Smooth muscle cell of the brain vasculature (primary cell): ENCODE data around the gene DNAJA4.

ENCODE experiments used
- DNase-seq: peaks from one replicate; pipeline ENCODE4 v3.0.0-alpha.2; 2012; ENCODE audit warnings: low read depth, low spot score

The DNAJA4 gene

DNA sequence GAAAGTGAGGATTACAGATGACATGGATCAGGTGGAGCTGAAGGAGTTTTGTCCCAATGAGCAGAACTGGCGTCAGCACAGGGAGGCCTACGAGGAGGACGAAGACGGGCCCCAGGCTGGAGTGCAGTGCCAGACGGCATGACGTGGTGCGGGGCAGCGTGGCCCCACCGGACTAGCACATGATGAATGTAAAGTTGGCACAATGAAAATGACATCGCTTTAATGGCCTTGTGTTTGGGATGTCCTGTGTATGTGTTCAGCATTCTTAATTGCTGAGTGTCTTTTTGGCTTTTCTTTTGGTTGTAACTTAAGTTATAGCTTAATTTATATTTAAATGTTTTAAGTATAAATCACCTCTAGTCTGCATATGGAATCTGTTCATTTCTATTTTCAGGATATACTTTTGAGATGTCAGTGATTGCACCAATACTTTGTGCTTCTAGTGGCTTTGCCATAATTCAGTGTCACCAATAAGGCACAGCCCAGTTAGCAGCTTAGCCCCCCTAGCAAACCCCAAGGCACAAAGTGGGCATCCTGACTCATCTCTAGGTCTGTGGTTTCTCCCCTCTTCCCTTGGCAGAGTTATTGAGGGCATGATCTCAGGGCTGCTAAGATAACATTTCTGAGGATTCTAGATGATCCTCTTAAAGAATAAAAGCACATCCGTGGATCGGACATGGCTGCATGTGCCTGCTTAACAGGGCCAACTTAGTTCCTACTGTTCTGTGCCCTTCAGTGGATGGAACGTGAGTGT, 16.1 kb downstream of the DNAJA4 start:
- no peak for DNase-seq

DNA sequence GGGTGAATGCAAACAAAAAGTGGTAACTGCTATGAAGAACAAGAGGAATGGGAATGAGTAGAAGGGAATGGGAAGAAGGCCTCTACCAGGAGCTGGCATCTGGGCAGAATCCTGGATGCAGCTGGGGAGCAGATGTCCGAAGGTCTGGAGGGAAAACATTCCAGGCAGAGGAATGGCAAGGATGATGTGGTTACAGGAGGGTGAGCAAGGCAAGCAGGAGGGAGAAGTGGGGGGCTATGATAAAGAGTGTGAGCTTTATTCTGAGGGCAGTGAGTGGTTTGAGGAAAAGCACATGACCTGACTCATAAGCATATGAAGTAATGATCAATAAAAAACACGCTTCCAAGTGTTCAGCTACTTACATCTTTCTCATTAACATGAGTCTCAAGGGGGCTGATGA, 18.0 kb downstream of the DNAJA4 start:
- no peak for DNase-seq

GRCh38 chr15:78284758-78285157, 20.4 kb downstream of the DNAJA4 start:
- no peak for DNase-seq

DNA sequence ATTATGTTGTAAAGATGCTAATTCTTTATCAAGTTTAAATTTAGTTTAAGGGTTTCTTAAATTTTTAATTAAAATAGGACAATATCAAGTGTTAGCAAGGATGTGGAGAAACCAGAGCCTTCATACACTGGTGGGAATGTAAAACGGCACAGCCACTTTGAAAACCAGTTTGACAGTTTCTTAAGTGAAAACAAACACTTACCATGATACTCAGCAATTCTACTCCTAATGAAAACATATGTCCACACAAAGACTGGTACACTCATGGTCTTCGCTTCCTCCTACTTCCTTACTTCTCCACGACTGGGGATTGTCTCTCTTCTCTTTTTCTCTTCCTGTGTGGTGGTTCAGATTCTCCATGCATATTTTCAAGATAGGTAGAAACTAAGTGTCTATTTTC, 25.9 kb downstream of the DNAJA4 start:
- DNase-seq = no peak

GRCh38 chr15:78291052-78291451, 26.7 kb downstream of the DNAJA4 start:
- DNase-seq = no peak

GRCh38 chr15:78291698-78292097, 27.3 kb downstream of the DNAJA4 start:
- DNase-seq = no peak

- no peak for DNase-seq
These were observed 27.9 kb downstream of the DNAJA4 start for GRCh38 chr15:78292219-78292618.

DNA sequence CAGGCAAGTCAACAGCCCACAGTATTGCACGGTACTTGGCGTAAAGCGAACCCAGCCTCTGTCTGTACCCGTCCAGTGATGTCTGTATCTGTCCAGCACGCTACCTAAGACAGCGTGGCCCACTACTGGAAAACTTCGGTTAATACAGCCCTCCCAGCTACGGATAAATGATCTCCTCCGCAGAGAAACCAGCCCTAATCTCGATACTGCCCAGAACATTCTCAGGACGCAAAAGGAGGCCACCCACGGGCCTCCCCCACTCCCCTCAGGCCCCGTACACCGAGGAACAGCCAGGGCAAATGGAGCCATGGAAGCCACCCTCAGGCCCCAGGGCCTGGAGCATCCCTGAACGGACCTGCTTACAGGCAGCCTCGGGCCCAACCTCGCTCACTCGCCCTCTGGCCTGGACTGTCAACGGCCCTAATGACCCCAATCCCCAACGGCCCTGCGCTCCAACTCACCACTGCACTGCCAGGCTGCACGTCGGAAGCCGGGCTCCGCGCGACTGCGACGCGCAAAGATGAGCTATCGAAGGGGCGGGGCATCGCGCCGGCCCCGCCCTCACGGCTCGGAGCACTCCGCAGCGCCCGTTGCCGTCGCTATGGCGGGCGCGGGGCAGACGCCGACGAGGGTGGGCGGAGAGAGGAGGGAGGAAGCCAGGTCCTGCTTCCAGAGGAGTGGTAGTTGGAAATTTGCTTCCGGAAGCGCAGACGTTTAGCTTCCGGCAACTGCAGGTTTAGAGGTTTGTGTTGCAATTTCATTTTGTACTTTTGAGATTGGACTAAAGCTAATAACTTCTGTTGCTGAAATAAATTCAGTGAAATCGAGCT, 35.0 kb downstream of the DNAJA4 start, which contains the start of gene SKIC8:
SKIC8 (minus strand) TSS at position 509 of the 830 bp plus-strand sequence. CDS start 3,923 bp downstream, outside the sequence.
- peak; percentile 80 for DNase-seq

DNA sequence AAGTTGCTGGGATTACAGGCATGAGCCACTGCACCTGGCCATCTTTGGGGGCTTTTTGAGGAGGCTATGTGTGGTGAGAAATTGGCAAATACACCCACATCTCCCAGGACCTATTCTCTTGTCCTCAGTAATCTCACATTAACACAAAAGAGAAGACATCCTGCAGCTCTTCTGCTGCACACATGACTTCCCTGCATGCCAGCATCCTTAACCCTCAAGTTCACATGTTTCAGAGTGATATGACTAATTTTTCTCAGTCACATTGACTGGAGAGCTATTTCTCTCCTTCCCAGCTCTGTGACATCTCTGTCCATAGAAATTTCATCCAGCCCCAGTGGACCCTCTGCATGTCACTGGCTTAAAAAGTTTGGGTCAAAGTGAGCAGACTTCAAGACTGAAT, 37.0 kb downstream of the DNAJA4 start:
- no peak for DNase-seq

GRCh38 chr15:78301828-78302227, 37.5 kb downstream of the DNAJA4 start:
- DNase-seq = no peak

- no peak for DNase-seq
These were observed 38.4 kb downstream of the DNAJA4 start for GRCh38 chr15:78302579-78303312.

GRCh38 chr15:78304216-78305066, 40.1 kb downstream of the DNAJA4 start:
- DNase-seq = no peak

DNA sequence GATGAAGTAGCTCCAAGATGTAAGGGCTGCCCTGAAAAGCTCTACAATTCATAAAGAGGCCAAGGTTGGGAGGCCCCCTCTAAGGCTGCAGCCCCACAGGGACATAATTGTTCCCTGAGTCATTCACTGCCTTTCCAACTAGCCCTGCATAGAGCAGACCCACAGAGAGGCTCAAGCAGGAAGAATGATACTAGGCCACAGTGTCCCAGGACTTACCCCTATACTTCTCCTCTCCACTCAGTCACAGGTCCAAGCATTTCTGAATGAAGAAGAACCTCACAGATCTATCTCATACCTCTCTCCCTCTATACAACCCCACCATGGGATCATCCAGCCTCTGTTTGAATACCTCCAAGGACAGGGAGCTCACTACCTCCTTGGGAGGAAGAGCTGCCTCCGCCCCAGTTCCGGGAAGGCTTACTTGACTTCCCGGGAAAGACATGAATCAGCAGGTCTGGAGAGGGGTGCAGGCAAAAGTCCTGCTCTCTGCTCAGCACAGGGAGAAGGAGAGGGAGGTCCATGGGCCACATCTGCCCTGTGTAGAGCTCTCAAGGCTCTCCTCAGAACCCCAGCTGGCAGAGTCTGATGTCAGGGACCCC, 41.9 kb downstream of the DNAJA4 start:
- DNase-seq = peak; percentile 61

DNA sequence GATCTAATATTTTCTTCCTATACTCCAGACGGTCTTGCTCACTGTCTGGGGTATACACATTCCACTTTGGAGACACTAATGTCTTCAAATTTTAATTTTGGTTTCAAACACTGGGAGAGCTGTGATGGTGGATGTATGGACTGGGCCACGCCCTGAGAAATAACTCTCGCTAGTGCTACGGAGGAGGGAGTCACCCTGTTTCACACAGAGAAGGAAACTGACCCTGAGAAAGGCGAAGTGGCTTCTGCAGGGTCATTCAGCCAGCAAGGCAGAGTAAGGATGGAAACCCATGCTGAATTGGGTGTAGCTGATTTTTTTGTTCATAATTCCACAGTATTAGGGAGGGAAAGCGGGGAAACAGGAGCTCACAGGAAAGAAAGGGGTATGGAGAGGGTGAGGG, 43.6 kb downstream of the DNAJA4 start:
- no peak for DNase-seq

- no peak for DNase-seq
These were observed 44.2 kb downstream of the DNAJA4 start for GRCh38 chr15:78308422-78309032.

DNA sequence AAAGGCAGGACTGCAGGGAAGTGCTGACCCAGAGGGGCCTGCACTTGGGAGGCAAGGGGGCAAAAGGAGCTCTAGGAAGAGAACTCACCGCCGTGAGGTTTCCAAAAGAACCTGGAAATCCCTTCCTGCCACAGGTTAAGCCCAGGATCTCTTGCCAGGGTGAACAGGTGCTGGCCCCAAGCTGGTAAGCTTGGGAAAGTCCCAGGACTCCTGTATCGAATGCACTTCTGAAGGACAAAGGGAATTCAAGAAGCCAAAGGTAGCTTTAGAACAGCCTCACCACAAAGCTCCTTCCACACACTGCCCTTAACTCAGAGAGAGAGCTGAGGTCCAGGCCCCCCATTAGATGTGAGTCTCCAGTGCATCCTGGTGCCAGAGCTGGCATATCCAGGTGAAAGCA, 46.9 kb downstream of the DNAJA4 start:
- DNase-seq = no peak

DNA sequence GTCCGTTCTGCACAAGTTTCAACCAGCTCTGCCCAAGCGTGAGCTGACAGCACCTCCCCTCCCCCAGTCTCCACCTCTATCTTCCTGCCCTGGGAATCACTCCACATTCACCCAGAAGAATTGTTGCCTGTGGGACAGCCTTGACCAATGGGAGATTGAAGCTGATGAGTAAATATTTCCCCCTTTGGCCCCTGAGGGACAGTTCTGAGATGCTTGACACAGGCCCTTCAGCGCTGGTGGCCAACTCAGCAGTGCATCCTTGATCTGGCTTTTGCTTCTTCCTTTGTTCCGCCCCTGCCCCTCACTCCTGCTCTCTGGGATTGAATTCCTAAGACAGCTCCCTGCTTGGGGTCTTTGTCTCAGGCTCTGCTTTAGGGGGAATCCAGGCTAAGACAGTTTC, 48.2 kb downstream of the DNAJA4 start:
- DNase-seq = no peak

DNA sequence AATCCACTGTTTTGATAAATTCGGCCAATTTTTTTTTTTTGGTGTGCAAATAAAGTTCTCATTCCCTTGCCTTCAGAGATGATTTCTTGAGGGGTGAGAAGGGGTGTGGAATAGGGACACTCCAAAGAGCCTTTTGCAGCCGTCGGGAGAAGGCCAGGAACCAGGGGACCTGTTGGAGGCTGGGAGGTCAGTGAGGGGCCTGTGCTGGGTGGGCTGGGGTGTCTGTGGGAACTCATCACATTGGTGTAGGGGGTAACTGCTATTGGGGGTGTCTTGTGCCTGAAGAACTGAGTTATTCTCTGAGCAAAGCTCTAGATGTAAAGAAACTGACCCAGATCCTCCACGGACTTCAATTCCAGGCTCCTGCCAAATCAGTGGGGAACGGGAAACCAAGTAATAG, 48.6 kb downstream of the DNAJA4 start:
- no peak for DNase-seq

GRCh38 chr15:78313383-78313782, 49.0 kb downstream of the DNAJA4 start:
- DNase-seq = no peak

GRCh38 chr15:78314181-78314581, 49.8 kb downstream of the DNAJA4 start:
- DNase-seq = no peak
